GM19043 (cell line): ENCODE measurements around the gene UGT1A7.
"Not testable (repeated sequence)": the region's sequence is repeated elsewhere in the genome, so short reads cannot be mapped to it uniquely, and the experiment has no call there.

Experiments
- ATAC-seq: cut with Tn5 transposase; IDR thresholded peaks from one replicate; pipeline ENCODE4 v1.9.1; 2021; ENCODE audit warnings: low read depth; ENCODE audit not compliant: unreplicated experiment

UGT1A7 gene

DNA sequence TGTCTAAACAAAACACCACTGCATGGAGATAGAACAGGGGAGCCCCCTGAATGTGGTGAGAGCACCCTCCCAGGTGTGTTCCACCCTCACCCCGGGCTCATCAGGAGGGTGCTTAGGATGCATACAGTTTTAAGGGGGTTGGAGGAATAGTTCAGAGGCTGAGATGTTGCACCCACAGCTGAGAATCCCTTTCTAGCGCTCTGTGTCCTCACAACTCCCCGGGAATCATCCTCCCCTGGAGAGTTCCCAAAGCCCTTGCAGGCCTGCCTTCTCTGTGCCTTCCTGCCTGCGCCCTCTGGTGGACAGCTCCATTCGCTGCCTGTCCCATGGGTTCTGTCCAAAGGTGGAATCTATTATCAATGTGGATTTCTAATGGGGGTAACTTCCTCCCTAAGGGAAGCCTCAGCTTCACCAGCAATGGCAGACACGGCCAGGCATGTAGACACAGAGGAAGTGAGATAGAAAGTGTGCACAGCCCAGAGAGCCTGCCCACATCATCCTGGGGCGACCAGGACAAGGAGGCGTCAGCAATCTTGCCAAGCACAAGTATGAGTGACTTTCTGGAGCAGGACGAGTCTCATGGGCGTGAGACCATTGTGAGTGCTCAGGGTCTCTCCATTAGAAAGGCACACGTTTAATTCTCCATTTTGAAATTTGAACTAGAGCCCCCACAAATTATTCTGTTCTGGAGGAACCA, 29.8 kb downstream of the UGT1A7 start:
- ATAC-seq, result no peak

DNA sequence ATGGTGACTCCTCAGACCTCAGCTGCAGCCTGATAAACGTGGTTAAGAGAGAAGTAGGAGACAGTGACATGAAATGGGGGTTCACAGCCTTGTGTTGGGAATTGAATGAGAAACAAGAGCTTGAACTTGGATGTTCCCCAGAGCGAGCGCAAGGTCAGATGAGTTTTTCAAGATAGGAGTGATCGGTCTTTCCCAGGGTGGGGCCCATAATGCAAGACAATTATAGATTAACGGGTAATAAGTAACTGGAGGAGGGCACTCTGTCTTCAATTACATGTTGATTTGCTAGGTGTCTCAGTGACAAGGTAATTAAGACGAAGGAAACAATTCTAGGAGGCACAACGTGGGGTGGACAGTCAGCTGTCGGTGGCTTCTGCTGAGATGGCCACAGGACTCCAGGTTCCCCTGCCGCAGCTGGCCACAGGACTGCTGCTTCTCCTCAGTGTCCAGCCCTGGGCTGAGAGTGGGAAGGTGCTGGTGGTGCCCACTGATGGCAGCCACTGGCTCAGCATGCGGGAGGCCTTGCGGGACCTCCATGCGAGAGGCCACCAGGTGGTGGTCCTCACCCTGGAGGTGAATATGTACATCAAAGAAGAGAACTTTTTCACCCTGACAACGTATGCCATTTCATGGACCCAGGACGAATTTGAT, 31.0 kb downstream of the UGT1A7 start, which contains the start of gene UGT1A5:
UGT1A5 (plus strand) TSS at position 297 of the 651 bp plus-strand sequence; CDS start at position 382, 85 bp downstream.
- ATAC-seq, result no peak

DNA sequence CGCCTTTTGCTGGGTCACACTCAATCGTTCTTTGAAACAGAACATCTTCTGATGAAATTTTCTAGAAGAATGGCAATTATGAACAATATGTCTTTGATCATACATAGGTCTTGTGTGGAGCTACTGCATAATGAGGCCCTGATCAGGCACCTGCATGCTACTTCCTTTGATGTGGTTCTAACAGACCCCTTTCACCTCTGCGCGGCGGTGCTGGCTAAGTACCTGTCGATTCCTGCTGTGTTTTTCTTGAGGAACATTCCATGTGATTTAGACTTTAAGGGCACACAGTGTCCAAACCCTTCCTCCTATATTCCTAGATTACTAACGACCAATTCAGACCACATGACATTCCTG, 31.5 kb downstream of the UGT1A7 start:
- no peak for ATAC-seq

DNA sequence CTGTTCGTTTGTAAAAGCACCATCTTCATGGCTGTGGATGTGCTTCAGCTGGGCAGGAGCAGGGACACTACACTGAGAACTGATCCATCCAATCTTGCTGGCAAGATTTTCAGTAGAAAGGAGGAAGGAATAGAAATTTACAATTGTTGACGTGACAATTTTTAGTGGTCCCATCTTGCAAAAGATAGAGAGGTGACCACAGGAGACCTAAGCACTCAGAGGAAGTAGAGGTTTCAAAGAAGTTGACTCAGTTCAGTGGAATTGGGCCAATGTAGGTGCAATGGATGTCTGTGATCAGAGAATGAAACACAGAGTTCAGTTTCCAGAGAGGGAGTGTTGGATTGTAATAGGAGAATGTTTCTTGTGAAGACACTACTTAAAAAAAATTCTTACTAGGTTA, 32.4 kb downstream of the UGT1A7 start:
- ATAC-seq, result no peak

DNA sequence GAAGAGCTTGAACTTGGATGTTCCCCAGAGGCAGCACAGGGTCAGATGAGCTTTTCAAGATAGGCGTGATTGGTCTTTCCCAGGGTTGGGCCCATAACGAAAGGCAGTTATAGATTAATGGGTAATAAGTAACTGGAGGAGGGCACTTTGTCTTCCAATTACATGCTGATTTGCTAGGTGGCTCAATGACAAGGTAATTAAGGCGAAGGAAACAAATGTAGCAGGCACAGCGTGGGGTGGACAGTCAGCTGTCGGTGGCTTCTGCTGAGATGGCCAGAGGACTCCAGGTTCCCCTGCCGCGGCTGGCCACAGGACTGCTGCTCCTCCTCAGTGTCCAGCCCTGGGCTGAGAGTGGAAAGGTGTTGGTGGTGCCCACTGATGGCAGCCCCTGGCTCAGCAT, 36.9 kb downstream of the UGT1A7 start, which contains the start of gene UGT1A4:
UGT1A4 (plus strand) TSS at position 185 of the 400 bp plus-strand sequence; CDS start at position 270, 85 bp downstream.
- no peak for ATAC-seq

DNA sequence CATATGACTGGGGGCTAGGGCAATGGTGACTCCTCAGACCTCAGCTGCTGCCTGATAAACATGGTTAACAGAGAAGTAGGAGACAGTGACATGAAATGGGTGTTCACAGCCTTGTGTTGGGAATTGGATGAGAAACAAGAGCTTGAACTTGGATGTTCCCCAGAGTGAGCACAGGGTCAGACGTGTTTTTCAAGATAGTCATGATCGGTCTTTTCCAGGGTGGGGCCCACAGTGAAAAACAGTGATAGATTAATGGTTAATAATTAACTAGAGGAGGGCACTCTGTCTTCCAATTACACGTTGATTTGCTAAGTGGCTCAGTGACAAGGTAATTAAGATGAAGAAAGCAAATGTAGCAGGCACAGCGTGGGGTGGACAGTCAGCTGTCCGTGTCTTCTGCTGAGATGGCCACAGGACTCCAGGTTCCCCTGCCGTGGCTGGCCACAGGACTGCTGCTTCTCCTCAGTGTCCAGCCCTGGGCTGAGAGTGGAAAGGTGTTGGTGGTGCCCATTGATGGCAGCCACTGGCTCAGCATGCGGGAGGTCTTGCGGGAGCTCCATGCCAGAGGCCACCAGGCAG, 47.1 kb downstream of the UGT1A7 start, which contains the start of gene UGT1A3:
UGT1A3 (plus strand) TSS at position 320 of the 579 bp plus-strand sequence; CDS start at position 405, 85 bp downstream.
- no peak for ATAC-seq

DNA sequence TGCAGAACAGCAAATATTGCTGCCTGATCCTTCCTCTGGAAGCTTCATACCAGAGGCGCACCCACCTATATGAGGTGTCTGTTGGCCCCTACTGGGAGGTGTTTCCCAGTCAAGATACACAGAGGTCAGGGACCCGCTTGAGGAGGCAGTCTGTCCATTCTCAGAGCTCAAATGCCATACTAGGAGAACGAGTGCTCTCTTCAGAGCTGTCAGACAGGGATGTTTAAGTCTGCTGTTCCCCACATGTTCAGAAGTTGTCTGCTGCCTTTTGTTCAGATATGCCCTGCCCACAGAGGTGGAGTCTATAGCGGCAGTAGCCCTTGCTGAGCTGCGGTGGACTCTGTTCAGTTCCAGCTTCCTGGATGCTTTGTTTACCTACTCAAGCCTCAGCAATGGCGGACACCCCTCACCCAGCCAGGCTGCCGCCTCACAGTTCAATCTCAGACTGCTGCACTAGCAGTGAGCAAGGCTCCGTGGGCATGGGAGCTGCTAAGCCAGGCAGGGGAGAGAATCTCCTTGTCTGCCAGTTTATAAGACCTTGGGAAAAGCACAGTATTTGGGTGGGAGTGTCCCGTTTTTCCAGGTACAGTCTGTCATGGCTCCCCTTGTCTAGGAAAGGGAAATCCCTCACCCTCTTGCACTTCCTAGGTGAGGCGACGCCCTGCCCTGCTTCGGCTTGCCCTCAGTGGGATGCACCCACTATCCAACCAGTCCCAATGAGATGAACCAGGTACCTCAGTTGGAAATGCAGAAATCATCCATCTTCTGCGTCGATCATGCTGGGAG, 55.4 kb downstream of the UGT1A7 start:
- ATAC-seq, result not testable (repeated sequence)

DNA sequence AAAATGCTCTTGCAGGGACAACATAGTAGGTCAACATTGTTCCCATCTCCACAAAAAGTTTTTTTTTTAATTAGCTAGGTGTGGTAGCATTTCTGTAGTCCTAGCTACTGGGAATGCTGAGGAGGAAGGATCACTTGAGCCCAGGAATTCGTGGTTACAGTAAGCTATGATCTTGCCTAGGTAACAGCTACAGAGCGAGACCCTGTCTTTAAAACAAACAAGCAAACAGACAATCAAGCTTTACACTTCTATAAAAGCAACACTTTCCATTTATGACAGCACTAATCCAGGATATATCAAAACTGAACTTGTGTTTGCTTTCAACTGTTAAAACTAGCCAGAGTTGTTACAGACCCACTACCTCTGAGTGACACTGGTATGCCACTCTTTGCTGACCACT, 59.2 kb downstream of the UGT1A7 start:
- ATAC-seq, result no peak

DNA sequence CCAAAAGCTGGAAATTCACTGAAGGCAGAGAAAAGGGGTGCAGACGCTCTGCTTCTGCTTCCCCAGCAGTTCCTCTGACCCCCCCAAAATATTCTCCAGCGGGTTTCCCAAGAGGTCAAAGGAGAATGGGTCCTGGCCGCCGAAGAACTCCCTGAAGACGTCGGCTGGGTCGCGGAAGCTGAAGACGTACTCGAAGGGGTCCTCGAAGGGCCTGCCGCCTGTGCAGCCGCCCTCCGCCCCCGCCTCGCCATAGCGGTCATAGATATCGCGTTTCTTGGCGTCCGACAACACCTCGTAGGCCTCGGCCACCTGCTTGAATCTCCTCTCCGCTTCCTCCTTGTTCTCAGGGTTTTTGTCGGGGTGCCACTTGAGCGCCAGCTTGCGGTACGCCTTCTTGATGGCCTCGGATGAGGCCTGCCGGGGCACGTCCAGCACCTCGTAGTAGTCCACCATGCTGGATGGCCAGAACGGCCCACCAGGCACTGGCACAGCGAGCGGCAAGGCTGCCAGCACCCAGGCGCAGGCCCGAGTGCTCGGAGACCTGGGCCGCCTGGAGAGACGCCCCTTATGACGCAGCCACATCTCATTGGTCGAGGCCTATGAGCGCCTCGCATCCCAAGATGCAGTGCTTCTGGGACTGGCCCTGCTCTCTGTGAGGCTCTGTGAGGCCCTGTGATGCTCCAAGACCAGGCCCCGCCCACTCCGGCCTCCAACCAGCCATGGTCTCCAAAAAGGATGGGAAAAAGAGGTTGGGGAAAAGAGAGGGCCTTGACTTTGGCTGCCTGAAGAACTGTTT, 62.0 kb downstream of the UGT1A7 start:
- no peak for ATAC-seq

DNA sequence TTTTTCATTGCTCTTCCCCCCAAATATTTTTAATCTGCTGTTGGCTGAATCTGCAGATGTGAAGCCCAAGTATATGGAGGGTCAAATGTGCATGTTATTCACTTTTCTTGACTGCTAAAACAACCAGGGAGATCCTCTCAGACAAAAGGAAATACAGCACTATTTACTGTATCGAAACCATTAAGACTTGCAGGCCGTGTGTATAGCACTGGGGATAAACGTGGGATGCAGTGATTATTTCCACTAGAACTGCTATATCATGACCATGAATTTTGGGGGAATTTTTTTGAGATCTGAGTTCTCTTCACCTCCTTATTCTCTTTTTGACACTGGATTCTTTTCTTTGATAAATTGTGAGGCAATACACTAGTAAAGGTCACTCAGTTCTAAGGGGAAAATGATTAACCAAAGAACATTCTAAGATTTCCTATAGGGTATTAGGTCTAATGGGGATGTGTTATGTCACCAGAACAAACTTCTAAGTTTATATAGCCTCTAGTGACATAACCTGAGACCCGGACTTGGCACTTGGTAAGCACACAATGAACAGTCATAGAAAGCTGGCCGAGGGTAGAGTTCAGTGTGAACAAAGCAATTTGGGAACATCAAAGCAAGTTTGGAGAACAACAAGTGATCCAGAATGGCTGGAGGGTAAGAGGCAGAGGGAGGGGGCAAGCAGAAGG, 63.5 kb downstream of the UGT1A7 start:
- ATAC-seq, result no peak

DNA sequence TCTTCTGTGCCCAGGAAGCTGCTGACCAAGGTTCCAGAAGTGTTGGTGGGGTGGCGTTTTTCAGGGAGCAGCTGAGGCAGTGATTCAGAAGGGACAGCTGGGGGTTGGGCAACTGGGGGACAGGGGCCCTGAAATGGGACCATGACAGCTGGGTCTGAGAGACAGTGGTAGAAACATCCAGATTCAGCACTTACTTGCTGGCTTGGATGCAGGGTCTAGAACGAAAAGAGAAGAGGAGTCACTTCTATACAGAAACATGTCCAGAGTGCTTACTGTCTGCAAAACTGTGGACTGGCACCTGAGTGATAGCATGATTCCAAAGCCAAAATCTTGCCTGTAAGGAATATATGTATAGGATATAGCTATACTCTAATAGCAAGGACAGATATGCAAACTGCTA, 64.1 kb downstream of the UGT1A7 start:
- not testable (repeated sequence) for ATAC-seq

DNA sequence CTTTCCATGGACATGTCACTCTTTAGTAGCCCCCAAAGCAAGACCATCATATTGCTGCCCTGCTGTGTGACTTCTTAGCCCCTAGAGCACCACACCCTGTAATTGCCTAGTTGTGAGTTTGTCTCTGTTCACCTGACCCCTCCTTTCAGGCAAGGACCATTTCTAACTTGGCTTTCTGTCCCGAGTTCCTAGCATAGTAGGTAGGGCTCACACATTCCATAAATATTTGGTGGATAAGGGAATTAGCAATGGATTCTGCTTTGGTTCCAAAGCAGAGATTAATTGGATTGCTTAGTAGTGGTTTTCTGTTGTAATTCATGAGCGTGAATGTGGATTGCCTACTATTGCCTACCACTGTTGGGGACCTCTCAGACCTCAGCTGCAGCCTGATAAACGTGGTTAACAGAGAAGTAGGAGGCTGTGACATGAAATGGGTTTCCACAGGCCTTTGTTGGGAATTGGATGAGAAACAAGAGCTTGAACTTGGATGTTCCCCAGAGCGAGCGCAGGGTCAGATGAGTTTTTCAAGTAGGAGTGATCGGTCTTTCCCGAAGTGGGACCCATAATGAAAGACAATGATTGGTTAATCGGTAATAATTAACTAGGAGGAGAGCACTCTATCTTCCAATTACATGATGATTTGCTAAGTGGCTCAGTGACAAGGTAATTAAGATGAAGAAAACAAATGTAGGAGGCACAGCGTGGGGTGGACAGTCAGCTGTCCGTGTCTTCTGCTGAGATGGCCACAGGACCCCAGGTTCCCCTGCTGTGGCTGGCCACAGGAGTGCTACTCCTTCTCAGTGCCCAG, 65.0 kb downstream of the UGT1A7 start:
- ATAC-seq, result no peak

DNA sequence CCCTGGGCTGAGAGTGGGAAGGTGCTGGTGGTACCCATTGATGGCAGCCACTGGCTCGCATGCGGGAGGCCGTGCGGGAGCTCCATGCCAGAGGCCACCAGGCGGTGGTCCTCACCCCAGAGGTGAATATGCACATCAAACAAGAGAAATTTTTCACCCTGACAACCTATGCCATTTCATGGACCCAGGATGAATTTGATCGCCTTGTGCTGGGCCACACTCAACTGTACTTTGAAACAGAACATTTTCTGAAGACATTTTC, 65.5 kb downstream of the UGT1A7 start:
- no peak for ATAC-seq

DNA sequence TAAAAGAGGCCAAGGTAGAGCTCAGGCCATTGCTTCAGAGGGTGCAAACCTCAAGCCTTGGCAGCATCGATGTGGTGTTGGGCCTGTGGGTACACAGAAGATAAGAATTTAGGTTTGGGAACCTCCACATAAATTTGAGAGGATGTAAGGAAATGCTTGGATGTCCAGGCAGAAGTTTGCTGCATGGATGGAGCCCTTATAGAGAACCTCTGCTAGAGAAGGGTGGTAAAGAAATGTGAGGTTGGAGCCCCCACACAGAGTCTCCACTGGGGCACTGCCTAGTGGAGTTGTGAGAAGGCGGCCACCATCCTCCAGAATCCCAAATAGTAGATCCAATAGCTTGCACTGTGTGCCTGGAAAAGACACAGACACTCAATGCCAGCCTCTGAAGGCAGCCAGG, 69.0 kb downstream of the UGT1A7 start:
- not testable (repeated sequence) for ATAC-seq

DNA sequence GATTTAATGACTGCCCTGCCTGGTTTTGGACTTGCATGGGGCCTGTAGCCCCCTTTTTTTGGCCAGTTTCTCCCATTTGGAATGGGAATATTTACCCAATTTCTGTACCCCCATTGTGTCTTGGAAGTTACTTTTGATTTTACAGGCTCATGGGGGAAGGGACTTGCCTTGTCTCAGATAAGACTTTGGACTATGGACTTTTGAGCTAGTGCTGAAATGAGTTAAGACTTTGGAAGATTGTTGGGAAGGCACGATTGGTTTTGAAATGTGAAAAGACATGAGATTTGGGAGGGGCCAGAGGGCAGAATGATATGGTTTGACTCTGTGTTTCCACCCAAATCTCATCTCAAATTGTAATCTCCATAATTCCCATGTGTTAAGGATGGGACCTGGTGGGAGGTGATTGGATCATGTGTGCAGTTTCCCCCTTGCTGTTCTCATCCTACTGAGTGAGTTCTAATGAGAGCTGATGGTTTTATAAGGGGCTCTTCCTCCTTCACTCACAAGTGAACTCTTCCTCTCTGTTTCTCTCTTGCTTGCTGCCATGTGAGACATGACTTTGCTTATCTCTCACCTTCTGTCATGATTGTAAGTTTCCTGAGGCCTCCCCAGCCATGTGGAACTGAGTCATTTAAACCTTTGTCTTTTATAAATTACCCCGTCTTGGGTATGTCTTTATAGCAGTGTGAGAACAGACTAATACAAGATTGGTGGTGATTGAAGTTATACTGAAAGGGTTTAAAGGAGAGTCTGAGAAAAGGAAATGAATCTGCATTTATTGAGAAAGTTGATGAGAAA, 69.7 kb downstream of the UGT1A7 start:
- ATAC-seq, result not testable (repeated sequence)

DNA sequence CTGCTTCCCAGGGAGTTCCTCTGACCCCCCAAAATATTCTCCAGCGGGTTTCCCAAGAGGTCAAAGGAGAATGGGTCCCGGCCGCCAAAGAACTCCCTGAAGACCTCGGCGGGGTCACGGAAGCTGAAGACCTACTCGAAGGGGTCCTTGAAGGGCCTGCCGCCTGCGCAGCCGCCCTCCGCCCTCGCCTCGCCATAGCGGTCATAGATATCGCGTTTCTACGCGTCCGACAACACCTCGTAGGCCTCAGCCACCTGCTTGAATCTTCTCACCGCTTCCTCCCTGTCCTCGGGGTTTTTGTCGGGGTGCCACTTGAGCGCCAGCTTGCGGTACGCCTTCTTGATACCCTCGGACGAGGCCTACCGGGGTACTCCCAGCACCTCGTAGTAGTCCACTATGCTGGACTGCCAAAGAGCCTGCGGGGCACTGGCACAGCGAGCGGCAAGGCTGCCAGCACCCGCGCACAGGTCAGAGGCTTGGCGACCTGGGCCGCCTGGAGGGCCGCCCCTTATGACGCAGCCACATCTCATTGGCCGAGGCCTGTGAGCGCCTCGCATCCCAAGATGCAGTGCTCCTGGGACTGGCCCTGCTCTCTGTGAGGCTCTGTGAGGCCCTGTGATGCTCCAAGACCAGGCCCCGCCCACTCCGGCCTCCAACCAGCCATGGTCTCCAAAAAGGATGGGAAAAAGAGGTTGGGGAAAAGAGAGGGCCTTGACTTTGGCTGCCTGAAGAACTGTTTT, 73.3 kb downstream of the UGT1A7 start:
- no peak for ATAC-seq

DNA sequence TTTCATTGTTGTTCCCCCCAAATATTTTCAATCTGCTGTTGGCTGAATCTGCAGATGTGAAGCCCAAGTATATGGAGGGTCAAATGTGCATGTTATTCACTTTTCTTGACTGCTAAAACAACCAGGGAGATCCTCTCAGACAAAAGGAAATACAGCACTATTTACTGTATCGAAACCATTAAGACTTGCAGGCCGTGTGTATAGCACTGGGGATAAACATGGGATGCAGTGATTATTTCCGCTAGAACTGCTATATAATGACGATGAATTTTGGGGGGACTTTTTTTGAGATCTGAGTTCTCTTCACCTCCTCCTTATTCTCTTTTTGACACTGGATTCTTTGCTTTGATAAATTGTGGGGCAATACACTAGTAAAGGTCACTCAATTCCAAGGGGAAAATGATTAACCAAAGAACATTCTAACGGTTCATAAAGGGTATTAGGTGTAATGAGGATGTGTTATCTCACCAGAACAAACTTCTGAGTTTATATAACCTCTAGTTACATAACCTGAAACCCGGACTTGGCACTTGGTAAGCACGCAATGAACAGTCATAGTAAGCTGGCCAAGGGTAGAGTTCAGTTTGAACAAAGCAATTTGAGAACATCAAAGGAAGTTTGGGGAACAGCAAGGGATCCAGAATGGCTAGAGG, 74.9 kb downstream of the UGT1A7 start:
- ATAC-seq, result no peak
